HEK293 (cell line): Measurements from ENCODE around the gene GPT2.
A peak's percentile ranks its signal among the peaks of the same experiment; 100 is the strongest.

ENCODE experiments used
- GLI2 ChIP-seq: fragments of 450-650 bp; formaldehyde crosslinking; IDR thresholded peaks from 2 replicates; pipeline ENCODE4; 2017; ENCODE audit warnings: missing biosample characterization, missing genetic modification characterization, low read depth, borderline replicate concordance
- GLIS1 ChIP-seq: fragments of 450-650 bp; formaldehyde crosslinking; IDR thresholded peaks from 2 replicates; pipeline ENCODE4 v1.5.1; 2016; ENCODE audit warnings: missing biosample characterization, missing genetic modification characterization
- HOXC10 ChIP-seq: sonication (generic); formaldehyde crosslinking; IDR thresholded peaks from 2 replicates; pipeline ENCODE4 v1.8.1; 2023; ENCODE audit warnings: mild to moderate bottlenecking, missing genetic modification reagents
- RBAK ChIP-seq: fragments of 450-650 bp; formaldehyde crosslinking; IDR thresholded peaks from 2 replicates; pipeline ENCODE4 v1.5.1; 2016; ENCODE audit warnings: missing biosample characterization, missing genetic modification characterization
- YY1 ChIP-seq: fragments of 450-650 bp; formaldehyde crosslinking; IDR thresholded peaks from 2 replicates; pipeline ENCODE4 v1.5.1; 2018; ENCODE audit warnings: missing biosample characterization, missing genetic modification characterization
- ZBTB48 ChIP-seq: fragments of 450-650 bp; formaldehyde crosslinking; IDR thresholded peaks from 2 replicates; pipeline ENCODE4 v1.5.1; 2016; ENCODE audit warnings: missing biosample characterization, missing genetic modification characterization
- ZFP69B ChIP-seq: fragments of 450-650 bp; formaldehyde crosslinking; IDR thresholded peaks from 2 replicates; pipeline ENCODE4 v1.5.1; 2016; ENCODE audit warnings: missing biosample characterization, missing genetic modification characterization
- ZNF214 ChIP-seq: fragments of 450-650 bp; formaldehyde crosslinking; IDR thresholded peaks from 2 replicates; pipeline ENCODE4 v1.5.1; 2017; ENCODE audit warnings: missing biosample characterization, mild to moderate bottlenecking, missing genetic modification characterization, borderline replicate concordance
- ZNF223 ChIP-seq: fragments of 450-650 bp; formaldehyde crosslinking; IDR thresholded peaks from 2 replicates; pipeline ENCODE4 v1.5.1; 2016; ENCODE audit warnings: missing biosample characterization, missing genetic modification characterization
- ZNF23 ChIP-seq: fragments of 450-650 bp; formaldehyde crosslinking; IDR thresholded peaks from 2 replicates; pipeline ENCODE4 v1.5.1; 2016; ENCODE audit warnings: missing biosample characterization, missing genetic modification characterization, borderline replicate concordance
- ZNF239 ChIP-seq: fragments of 450-650 bp; formaldehyde crosslinking; IDR thresholded peaks from 2 replicates; pipeline ENCODE4 v1.5.1; 2016; ENCODE audit warnings: missing biosample characterization, missing genetic modification characterization
- ZNF266 ChIP-seq: fragments of 450-650 bp; formaldehyde crosslinking; IDR thresholded peaks from 2 replicates; pipeline ENCODE4 v1.5.1; 2016; ENCODE audit warnings: missing biosample characterization, missing genetic modification characterization, low read depth
- ZNF311 ChIP-seq: fragments of 450-650 bp; formaldehyde crosslinking; IDR thresholded peaks from 2 replicates; pipeline ENCODE4 v1.5.1; 2017; ENCODE audit warnings: missing biosample characterization, missing genetic modification characterization, borderline replicate concordance
- ZNF366 ChIP-seq: fragments of 450-650 bp; formaldehyde crosslinking; conservative IDR thresholded peaks from 2 replicates; pipeline ENCODE4 v1.5.1; 2016; ENCODE audit warnings: missing biosample characterization, missing genetic modification characterization
- ZNF530 ChIP-seq: fragments of 450-650 bp; formaldehyde crosslinking; IDR thresholded peaks from 2 replicates; pipeline ENCODE4 v1.5.1; 2016; ENCODE audit warnings: low read depth, missing biosample characterization, missing genetic modification characterization
- ZNF544 ChIP-seq: fragments of 450-650 bp; formaldehyde crosslinking; IDR thresholded peaks from 2 replicates; pipeline ENCODE4 v1.5.0; 2017; ENCODE audit warnings: missing biosample characterization, missing genetic modification characterization
- ZNF596 ChIP-seq: fragments of 450-650 bp; IDR thresholded peaks from 2 replicates; pipeline ENCODE4 v1.5.0; 2018; ENCODE audit warnings: missing biosample characterization, mild to moderate bottlenecking, missing genetic modification characterization, moderate library complexity
- ZNF623 ChIP-seq: fragments of 450-650 bp; formaldehyde crosslinking; IDR thresholded peaks from 2 replicates; pipeline ENCODE4 v1.5.1; 2016; ENCODE audit warnings: missing biosample characterization, missing genetic modification characterization
- ZNF792 ChIP-seq: fragments of 450-650 bp; formaldehyde crosslinking; IDR thresholded peaks from 2 replicates; pipeline ENCODE4 v1.5.1; 2016; ENCODE audit warnings: missing biosample characterization, missing genetic modification characterization
- TF ChIP-seq, protein P1 (sequence below): fragments of 450-650 bp; IDR thresholded peaks from 2 replicates; pipeline ENCODE4 v1.5.1; 2018; ENCODE audit warnings: missing biosample characterization, mild to moderate bottlenecking, missing genetic modification characterization
- TF ChIP-seq, protein P2 (sequence below): fragments of 450-650 bp; formaldehyde crosslinking; IDR thresholded peaks from 2 replicates; pipeline ENCODE4 v1.5.1; 2016; ENCODE audit warnings: missing biosample characterization, missing genetic modification characterization
- TF ChIP-seq, protein P3 (sequence below): fragments of 450-650 bp; formaldehyde crosslinking; IDR thresholded peaks from 2 replicates; pipeline ENCODE4 v1.5.1; 2017; ENCODE audit warnings: missing biosample characterization, missing genetic modification characterization
- TF ChIP-seq, protein P4 (sequence below): fragments of 450-650 bp; formaldehyde crosslinking; IDR thresholded peaks from 2 replicates; pipeline ENCODE4 v1.5.1; 2016; ENCODE audit warnings: missing biosample characterization, missing genetic modification characterization
- TF ChIP-seq, protein P5 (sequence below): fragments of 450-650 bp; formaldehyde crosslinking; IDR thresholded peaks from 2 replicates; pipeline ENCODE4 v1.5.1; 2016; ENCODE audit warnings: missing biosample characterization, missing genetic modification characterization
- TF ChIP-seq, protein P6 (sequence below): fragments of 450-650 bp; formaldehyde crosslinking; IDR thresholded peaks from 2 replicates; pipeline ENCODE4 v1.5.1; 2016; ENCODE audit warnings: missing biosample characterization, missing genetic modification characterization
- TF ChIP-seq, protein P7 (sequence below): fragments of 450-650 bp; formaldehyde crosslinking; IDR thresholded peaks from 2 replicates; pipeline ENCODE4 v1.5.1; 2017; ENCODE audit warnings: missing biosample characterization, missing genetic modification characterization

Gene GPT2

DNA sequence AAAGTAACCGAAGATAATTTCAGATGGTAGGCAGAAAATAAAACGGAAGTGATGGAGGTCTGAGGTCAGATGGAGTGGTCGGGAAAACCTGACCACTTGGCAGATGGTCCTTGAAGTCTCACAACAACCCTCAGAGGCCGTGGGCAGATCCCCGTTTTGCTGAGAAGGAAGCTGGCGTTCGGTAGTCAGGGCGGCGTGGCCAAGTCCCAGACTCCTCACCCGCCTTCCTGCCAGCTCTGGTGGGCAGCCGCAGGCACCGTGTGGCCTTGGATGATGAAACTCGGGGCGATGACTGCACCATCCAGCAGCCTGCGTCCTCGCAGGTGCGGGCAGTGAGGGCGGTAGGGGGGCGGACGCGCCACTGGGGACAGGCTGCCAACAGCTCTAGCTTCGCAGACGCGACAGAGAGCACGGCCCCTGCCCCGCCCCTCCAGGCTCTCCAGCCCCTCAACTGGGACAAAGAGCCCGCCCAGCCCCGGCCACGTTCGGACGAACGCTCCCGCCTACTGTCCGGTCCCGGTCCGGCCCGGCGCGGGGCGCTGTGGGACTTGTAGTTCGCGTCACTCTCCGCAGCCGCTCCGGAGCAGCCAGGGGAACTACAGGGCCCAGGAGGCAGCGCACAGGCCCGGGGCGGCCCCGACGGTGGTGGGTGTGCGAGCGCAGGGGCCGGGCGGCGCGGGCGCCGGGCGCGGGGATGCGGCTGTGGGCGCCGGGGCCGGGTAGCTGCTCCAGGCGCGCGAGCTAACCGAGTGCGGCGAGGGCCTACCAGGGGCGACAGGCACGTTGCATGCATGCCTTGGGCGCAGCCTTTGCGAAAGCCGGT, at the start of gene GPT2 (continued):
- TF ChIP-seq, protein P1, sequence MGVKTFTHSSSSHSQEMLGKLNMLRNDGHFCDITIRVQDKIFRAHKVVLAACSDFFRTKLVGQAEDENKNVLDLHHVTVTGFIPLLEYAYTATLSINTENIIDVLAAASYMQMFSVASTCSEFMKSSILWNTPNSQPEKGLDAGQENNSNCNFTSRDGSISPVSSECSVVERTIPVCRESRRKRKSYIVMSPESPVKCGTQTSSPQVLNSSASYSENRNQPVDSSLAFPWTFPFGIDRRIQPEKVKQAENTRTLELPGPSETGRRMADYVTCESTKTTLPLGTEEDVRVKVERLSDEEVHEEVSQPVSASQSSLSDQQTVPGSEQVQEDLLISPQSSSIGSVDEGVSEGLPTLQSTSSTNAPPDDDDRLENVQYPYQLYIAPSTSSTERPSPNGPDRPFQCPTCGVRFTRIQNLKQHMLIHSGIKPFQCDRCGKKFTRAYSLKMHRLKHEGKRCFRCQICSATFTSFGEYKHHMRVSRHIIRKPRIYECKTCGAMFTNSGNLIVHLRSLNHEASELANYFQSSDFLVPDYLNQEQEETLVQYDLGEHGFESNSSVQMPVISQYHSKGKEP (tag by site-specific recombination): 0 out of 2 replicates have a peak, but pooled peaks have one; percentile 5
- no peak for TF ChIP-seq ZNF266 (tag by site-specific recombination)
- no peak for TF ChIP-seq ZNF544 (tag by site-specific recombination)
- TF ChIP-seq ZNF792 (tag by site-specific recombination): no peak
- TF ChIP-seq GLI2 (tag by site-specific recombination): no peak
- 0 out of 2 replicates have a peak, but pooled peaks have one; percentile 42 for TF ChIP-seq ZNF366
- no peak for TF ChIP-seq HOXC10 (CRISPR knock-in tag)
- TF ChIP-seq ZNF530 (tag by site-specific recombination): no peak
- no peak for TF ChIP-seq ZBTB48
- no peak for TF ChIP-seq ZNF596 (tag by site-specific recombination)
- TF ChIP-seq, protein P2, sequence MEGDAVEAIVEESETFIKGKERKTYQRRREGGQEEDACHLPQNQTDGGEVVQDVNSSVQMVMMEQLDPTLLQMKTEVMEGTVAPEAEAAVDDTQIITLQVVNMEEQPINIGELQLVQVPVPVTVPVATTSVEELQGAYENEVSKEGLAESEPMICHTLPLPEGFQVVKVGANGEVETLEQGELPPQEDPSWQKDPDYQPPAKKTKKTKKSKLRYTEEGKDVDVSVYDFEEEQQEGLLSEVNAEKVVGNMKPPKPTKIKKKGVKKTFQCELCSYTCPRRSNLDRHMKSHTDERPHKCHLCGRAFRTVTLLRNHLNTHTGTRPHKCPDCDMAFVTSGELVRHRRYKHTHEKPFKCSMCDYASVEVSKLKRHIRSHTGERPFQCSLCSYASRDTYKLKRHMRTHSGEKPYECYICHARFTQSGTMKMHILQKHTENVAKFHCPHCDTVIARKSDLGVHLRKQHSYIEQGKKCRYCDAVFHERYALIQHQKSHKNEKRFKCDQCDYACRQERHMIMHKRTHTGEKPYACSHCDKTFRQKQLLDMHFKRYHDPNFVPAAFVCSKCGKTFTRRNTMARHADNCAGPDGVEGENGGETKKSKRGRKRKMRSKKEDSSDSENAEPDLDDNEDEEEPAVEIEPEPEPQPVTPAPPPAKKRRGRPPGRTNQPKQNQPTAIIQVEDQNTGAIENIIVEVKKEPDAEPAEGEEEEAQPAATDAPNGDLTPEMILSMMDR (tag by site-specific recombination): peak; percentile 56; the same call in 1 of the 2 replicates
- TF ChIP-seq, protein P3, sequence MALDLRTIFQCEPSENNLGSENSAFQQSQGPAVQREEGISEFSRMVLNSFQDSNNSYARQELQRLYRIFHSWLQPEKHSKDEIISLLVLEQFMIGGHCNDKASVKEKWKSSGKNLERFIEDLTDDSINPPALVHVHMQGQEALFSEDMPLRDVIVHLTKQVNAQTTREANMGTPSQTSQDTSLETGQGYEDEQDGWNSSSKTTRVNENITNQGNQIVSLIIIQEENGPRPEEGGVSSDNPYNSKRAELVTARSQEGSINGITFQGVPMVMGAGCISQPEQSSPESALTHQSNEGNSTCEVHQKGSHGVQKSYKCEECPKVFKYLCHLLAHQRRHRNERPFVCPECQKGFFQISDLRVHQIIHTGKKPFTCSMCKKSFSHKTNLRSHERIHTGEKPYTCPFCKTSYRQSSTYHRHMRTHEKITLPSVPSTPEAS (tag by site-specific recombination): no peak
- TF ChIP-seq ZNF23 (tag by site-specific recombination): no peak
- no peak for TF ChIP-seq ZNF311
- TF ChIP-seq, protein P4, sequence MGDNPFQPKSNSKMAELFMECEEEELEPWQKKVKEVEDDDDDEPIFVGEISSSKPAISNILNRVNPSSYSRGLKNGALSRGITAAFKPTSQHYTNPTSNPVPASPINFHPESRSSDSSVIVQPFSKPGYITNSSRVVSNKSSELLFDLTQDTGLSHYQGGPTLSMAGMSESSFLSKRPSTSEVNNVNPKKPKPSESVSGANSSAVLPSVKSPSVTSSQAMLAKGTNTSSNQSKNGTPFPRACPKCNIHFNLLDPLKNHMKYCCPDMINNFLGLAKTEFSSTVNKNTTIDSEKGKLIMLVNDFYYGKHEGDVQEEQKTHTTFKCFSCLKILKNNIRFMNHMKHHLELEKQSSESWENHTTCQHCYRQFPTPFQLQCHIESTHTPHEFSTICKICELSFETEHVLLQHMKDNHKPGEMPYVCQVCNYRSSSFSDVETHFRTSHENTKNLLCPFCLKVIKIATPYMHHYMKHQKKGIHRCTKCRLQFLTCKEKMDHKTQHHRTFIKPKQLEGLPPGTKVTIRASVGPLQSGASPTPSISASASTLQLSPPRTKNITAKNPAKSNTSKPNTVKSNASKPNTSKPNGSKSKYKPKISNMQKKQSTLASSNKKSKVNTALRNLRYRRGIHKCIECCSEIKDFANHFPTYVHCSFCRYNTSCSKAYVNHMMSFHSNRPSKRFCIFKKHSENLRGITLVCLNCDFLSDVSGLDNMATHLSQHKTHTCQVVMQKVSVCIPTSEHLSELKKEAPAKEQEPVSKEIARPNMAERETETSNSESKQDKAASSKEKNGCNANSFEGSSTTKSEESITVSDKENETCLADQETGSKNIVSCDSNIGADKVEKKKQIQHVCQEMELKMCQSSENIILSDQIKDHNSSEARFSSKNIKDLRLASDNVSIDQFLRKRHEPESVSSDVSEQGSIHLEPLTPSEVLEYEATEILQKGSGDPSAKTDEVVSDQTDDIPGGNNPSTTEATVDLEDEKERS: no peak
- TF ChIP-seq ZNF223 (tag by site-specific recombination): peak; percentile 85
- TF ChIP-seq YY1 (tag by site-specific recombination): no peak
- no peak for TF ChIP-seq ZFP69B (tag by site-specific recombination)
- no peak for TF ChIP-seq ZNF214 (tag by site-specific recombination)
- TF ChIP-seq, protein P5, sequence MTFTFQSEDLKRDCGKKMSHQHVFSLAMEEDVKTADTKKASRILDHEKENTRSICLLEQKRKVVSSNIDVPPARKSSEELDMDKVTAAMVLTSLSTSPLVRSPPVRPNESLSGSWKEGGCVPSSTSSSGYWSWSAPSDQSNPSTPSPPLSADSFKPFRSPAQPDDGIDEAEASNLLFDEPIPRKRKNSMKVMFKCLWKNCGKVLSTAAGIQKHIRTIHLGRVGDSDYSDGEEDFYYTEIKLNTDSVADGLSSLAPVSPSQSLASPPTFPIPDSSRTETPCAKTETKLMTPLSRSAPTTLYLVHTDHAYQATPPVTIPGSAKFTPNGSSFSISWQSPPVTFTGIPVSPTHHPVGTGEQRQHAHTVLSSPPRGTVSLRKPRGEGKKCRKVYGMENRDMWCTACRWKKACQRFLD: no peak
- TF ChIP-seq, protein P6, sequence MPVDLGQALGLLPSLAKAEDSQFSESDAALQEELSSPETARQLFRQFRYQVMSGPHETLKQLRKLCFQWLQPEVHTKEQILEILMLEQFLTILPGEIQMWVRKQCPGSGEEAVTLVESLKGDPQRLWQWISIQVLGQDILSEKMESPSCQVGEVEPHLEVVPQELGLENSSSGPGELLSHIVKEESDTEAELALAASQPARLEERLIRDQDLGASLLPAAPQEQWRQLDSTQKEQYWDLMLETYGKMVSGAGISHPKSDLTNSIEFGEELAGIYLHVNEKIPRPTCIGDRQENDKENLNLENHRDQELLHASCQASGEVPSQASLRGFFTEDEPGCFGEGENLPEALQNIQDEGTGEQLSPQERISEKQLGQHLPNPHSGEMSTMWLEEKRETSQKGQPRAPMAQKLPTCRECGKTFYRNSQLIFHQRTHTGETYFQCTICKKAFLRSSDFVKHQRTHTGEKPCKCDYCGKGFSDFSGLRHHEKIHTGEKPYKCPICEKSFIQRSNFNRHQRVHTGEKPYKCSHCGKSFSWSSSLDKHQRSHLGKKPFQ (tag by site-specific recombination): no peak
- TF ChIP-seq ZNF239 (tag by site-specific recombination): no peak
- TF ChIP-seq, protein P7, sequence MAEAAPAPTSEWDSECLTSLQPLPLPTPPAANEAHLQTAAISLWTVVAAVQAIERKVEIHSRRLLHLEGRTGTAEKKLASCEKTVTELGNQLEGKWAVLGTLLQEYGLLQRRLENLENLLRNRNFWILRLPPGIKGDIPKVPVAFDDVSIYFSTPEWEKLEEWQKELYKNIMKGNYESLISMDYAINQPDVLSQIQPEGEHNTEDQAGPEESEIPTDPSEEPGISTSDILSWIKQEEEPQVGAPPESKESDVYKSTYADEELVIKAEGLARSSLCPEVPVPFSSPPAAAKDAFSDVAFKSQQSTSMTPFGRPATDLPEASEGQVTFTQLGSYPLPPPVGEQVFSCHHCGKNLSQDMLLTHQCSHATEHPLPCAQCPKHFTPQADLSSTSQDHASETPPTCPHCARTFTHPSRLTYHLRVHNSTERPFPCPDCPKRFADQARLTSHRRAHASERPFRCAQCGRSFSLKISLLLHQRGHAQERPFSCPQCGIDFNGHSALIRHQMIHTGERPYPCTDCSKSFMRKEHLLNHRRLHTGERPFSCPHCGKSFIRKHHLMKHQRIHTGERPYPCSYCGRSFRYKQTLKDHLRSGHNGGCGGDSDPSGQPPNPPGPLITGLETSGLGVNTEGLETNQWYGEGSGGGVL: peak; percentile 77
- TF ChIP-seq RBAK (tag by site-specific recombination): no peak; the same call in 1 of the 2 replicates
- TF ChIP-seq GLIS1 (tag by site-specific recombination): peak; percentile 74
- no peak for TF ChIP-seq ZNF623 (tag by site-specific recombination)
